Fibroblast of lung (primary cell): ENCODE results near the gene CAMK2B. TPM values are rescaled to one million over a fixed set of nuclear protein-coding genes. Genes with fewer than 3 reads are reported as not detected.

ENCODE experiments used
- DNase-seq, 2 donors: peaks; one replicate each; pipeline versions ENCODE4 v3.0.0 to v3.0.0-alpha.2; 2010; ENCODE audit warnings: low read depth in 2 of 2
- H2AFZ ChIP-seq: 2 replicates; pipeline ENCODE4 v1.5.1; 2012; ENCODE audit warnings: low read length, control low read depth, inconsistent platforms
- H3K27ac ChIP-seq: 2 replicates; pipeline ENCODE4 v1.5.1; 2011; ENCODE audit warnings: low read length, control low read depth; ENCODE audit not compliant: insufficient read depth
- H3K27me3 ChIP-seq: 2 replicates; pipeline ENCODE4 v1.5.1; 2011; ENCODE audit warnings: mild to moderate bottlenecking, low read length; ENCODE audit not compliant: control insufficient read depth, insufficient read depth
- H3K36me3 ChIP-seq: 2 replicates; pipeline ENCODE4 v1.5.1; 2011; ENCODE audit warnings: low read length; ENCODE audit not compliant: control insufficient read depth, insufficient read depth
- H3K4me1 ChIP-seq: 2 replicates; pipeline ENCODE4 v1.5.1; 2011; ENCODE audit warnings: low read length; ENCODE audit not compliant: control insufficient read depth, insufficient read depth; ENCODE audit errors: extremely low read depth
- H3K4me2 ChIP-seq: 2 replicates; pipeline ENCODE4 v1.5.1; 2011; ENCODE audit warnings: low read length, control low read depth; ENCODE audit not compliant: insufficient read depth; ENCODE audit errors: extremely low read depth
- H3K4me3 ChIP-seq, 4 experiments: fragments of 200-600 bp in 1 of 4; sonication (generic) in 1 of 4; replicated peaks in 1 of 4; 2 replicates each; pipeline ENCODE4 v1.5.1; 2011 to 2016; ENCODE audit warnings: low read length in 4 of 4, low read depth in 3 of 4, mild to moderate bottlenecking in 3 of 4, control low read depth in 2 of 4, inconsistent platforms in 1 of 4, mixed read lengths in 1 of 4; ENCODE audit not compliant: insufficient read depth in 1 of 4; ENCODE audit errors: control extremely low read depth in 1 of 4
- H3K79me2 ChIP-seq: 2 replicates; pipeline ENCODE4 v1.5.1; 2012; ENCODE audit warnings: mild to moderate bottlenecking, low read length, inconsistent platforms; ENCODE audit not compliant: control insufficient read depth, insufficient read depth
- H3K9ac ChIP-seq: 2 replicates; pipeline ENCODE4 v1.5.1; 2011; ENCODE audit warnings: mild to moderate bottlenecking, low read length, control low read depth; ENCODE audit not compliant: insufficient read depth
- H3K9me3 ChIP-seq: 2 replicates; pipeline ENCODE4 v1.5.1; 2012; ENCODE audit warnings: low read depth, low read length; ENCODE audit not compliant: control insufficient read depth, insufficient read depth
- H4K20me1 ChIP-seq: 2 replicates; pipeline ENCODE4 v1.5.1; 2011; ENCODE audit warnings: low read length; ENCODE audit not compliant: control insufficient read depth, insufficient read depth; ENCODE audit errors: extremely low read depth
- CTCF ChIP-seq, 2 donors: IDR thresholded peaks in 1 of 2; conservative IDR thresholded peaks in 1 of 2; 1 replicate in 1 of 2; 2 replicates in 1 of 2; pipeline ENCODE4 v1.5.1; 2011 to 2012; ENCODE audit warnings: low read length in 2 of 2, control low read depth in 1 of 2, inconsistent platforms in 1 of 2, low read depth in 1 of 2, mild to moderate bottlenecking in 1 of 2
- EZH2 ChIP-seq: IDR thresholded peaks from 2 replicates; pipeline ENCODE4 v1.5.1; 2012; ENCODE audit warnings: low read length, control low read depth, mild to moderate bottlenecking; ENCODE audit errors: missing control alignments
- polyA plus RNA-seq, 2 donors: library from polyadenylated mRNA; depleted of rRNA in 1 of 2; stranded (reverse) in 1 of 2; unstranded in 1 of 2; fragments of >200 nt; gene quantifications; 2 replicates each; pipeline ENCODE4 v1.2.1, GENCODE V29; 2011 to 2012; ENCODE audit warnings: missing spikeins in 1 of 2
- total RNA-seq: library from RNA; depleted of rRNA; stranded (reverse); fragments of >200 nt; gene quantifications from 2 replicates; pipeline ENCODE4 v1.2.1, GENCODE V29; 2014

Gene CAMK2B
- total and polyA plus RNA-seq, 2 donors (not counting 1 experiment from before 2014, with no cell fraction given): 0.06 to 0.17 TPM

- no peak overlapping the region for H2AFZ ChIP-seq
- H3K79me2 ChIP-seq: no peaks in the 10 kb centered on the region
- no peak overlapping the region for H3K4me3 ChIP-seq
- peaks cover 16% of the 10 kb centered on the region for H3K27me3 ChIP-seq
- no peak for DNase-seq
- no peak overlapping the region for H3K27ac ChIP-seq
- TF ChIP-seq CTCF (conservative IDR thresholded peaks at IDR 0.05 in 1 of 2, IDR thresholded peaks at IDR 0.05 in 1 of 2; ENCODE audit: low read depth in 1 of 2, low read length in 2 of 2) (no peak), EZH2 (no peak)
- H3K4me1 ChIP-seq: no peaks in the 10 kb centered on the region
- H3K36me3 ChIP-seq: no peaks in the 10 kb centered on the region
- no peaks in the 10 kb centered on the region for H3K9me3 ChIP-seq
- no peak overlapping the region for H3K9ac ChIP-seq
- H4K20me1 ChIP-seq: no peaks in the 10 kb centered on the region
- H3K4me2 ChIP-seq: no peak overlapping the region
These were observed 35.8 kb downstream of the CAMK2B start for GRCh38 chr7:44289341-44290251.

- no peak overlapping the region for H3K9ac ChIP-seq
- no peak for DNase-seq
- H3K79me2 ChIP-seq: no peaks in the 10 kb centered on the region
- no peak overlapping the region for H3K4me2 ChIP-seq
- peaks cover 12% of the 10 kb centered on the region for H3K27me3 ChIP-seq
- H3K27ac ChIP-seq: no peak overlapping the region
- H4K20me1 ChIP-seq: no peaks in the 10 kb centered on the region
- H3K4me3 ChIP-seq: no peak overlapping the region
- H2AFZ ChIP-seq: no peak overlapping the region
- H3K36me3 ChIP-seq: no peaks in the 10 kb centered on the region
- H3K9me3 ChIP-seq: no peaks in the 10 kb centered on the region
- no peak for TF ChIP-seq EZH2
- no peak for TF ChIP-seq CTCF (conservative IDR thresholded peaks at IDR 0.05 in 1 of 2, IDR thresholded peaks at IDR 0.05 in 1 of 2; ENCODE audit: low read depth in 1 of 2, low read length in 2 of 2)
- no peaks in the 10 kb centered on the region for H3K4me1 ChIP-seq
These were observed 36.5 kb downstream of the CAMK2B start for GRCh38 chr7:44288811-44289340.

GRCh38 chr7:44288381-44288685 lies 37.1 kb downstream of the CAMK2B start:
- Histone ChIP-seq H4K20me1 (no peaks in the 10 kb centered on the region), H3K36me3 (no peaks in the 10 kb centered on the region), H2AFZ (no peak overlapping the region), H3K4me3 (no peak overlapping the region), H3K4me1 (no peaks in the 10 kb centered on the region), H3K27me3 (peaks cover 6% of the 10 kb centered on the region), H3K9ac (no peak overlapping the region), H3K79me2 (no peaks in the 10 kb centered on the region), H3K27ac (no peak overlapping the region), H3K4me2 (no peak overlapping the region), H3K9me3 (no peaks in the 10 kb centered on the region)
- TF ChIP-seq EZH2 (no peak), CTCF (conservative IDR thresholded peaks at IDR 0.05 in 1 of 2, IDR thresholded peaks at IDR 0.05 in 1 of 2; ENCODE audit: low read depth in 1 of 2, low read length in 2 of 2) (no peak)
- DNase-seq: no peak
